BJ (cell line): ENCODE data around the gene GPR63. TPM values are rescaled to one million over a fixed set of nuclear protein-coding genes. Genes with fewer than 3 reads are reported as not detected.

Experiments used
- CTCF ChIA-PET: fragments of 350-600 bp; formaldehyde crosslinking; extraction: SDS; loops from one replicate; lab custom pipeline; 2021; ENCODE audit warnings: antibody characterized with exemption, inconsistent platforms; lab: Yijun Ruan, JAX
- POLR2A ChIA-PET: fragments of 300-600 bp; sonication (Branson Sonifier 250); formaldehyde crosslinking; extraction: SDS; loops from one replicate; lab custom pipeline; 2021; ENCODE audit warnings: antibody characterized with exemption; lab: Charles Lee
- DNase-seq: peaks from one replicate; pipeline ENCODE4 v3.0.0-alpha.2; 2011; ENCODE audit warnings: low read depth
- H3K27me3 ChIP-seq: 2 replicates; pipeline ENCODE4 v1.6.0; 2011; ENCODE audit warnings: low read length; ENCODE audit not compliant: control insufficient read depth, insufficient read depth
- H3K36me3 ChIP-seq: 2 replicates; pipeline ENCODE4 v1.5.1; 2011; ENCODE audit warnings: low read length; ENCODE audit not compliant: control insufficient read depth, insufficient read depth
- H3K4me3 ChIP-seq: 2 replicates; pipeline ENCODE4 v1.5.1; 2011; ENCODE audit warnings: low read depth, mild to moderate bottlenecking, control low read depth, low read length
- CTCF ChIP-seq: IDR thresholded peaks from 2 replicates; pipeline ENCODE4 v1.5.1; 2011; ENCODE audit warnings: low read depth, mild to moderate bottlenecking, control low read depth, inconsistent platforms, low read length, moderate library complexity; ENCODE audit not compliant: insufficient read depth
- polyA plus RNA-seq: library from polyadenylated mRNA; depleted of rRNA; stranded (reverse); fragments of >200 nt; gene quantifications from 2 replicates; pipeline ENCODE4 v1.2.3, GENCODE V29; 2011

GPR63 gene
- polyA plus RNA-seq, 1 experiment: 0.38 TPM

- POLR2A ChIA-PET: no interaction called here
- TF ChIP-seq CTCF: no peak
- CTCF ChIA-PET: interaction anchor here (2.4 kb wide), 1 partner anchor 10 kb away, joined by 7 read pairs; no protein-coding TSS in a partner anchor
- DNase-seq: no peak
- Histone ChIP-seq H3K27me3 (no peaks in the 10 kb centered on the region), H3K36me3 (no peaks in the 10 kb centered on the region), H3K4me3 (no peak overlapping the region)
These were observed 50.9 kb downstream of the GPR63 start for GRCh38 chr6:96786336-96786735.

GRCh38 chr6:96784650-96785049, 52.6 kb downstream of the GPR63 start:
- Histone ChIP-seq H3K4me3 (no peak overlapping the region), H3K36me3 (no peaks in the 10 kb centered on the region), H3K27me3 (no peaks in the 10 kb centered on the region)
- DNase-seq: no peak
- CTCF ChIA-PET: no interaction called here
- POLR2A ChIA-PET: no interaction called here
- no peak for TF ChIP-seq CTCF

- CTCF ChIA-PET: interaction anchor here (0.8 kb wide), 1 partner anchor 113 kb away, joined by 3 read pairs; no protein-coding TSS in a partner anchor
- DNase-seq: no peak
- H3K27me3 ChIP-seq: no peaks in the 10 kb centered on the region
- H3K36me3 ChIP-seq: no peaks in the 10 kb centered on the region
- POLR2A ChIA-PET: no interaction called here
- TF ChIP-seq CTCF: no peak
- H3K4me3 ChIP-seq: no peak overlapping the region
These were observed 54.0 kb downstream of the GPR63 start for GRCh38 chr6:96783307-96783706.

- Histone ChIP-seq H3K4me3 (no peak overlapping the region), H3K27me3 (no peaks in the 10 kb centered on the region), H3K36me3 (no peaks in the 10 kb centered on the region)
- CTCF ChIA-PET: no interaction called here
- POLR2A ChIA-PET: no interaction called here
- no peak for DNase-seq
- no peak for TF ChIP-seq CTCF
These were observed 55.7 kb downstream of the GPR63 start for GRCh38 chr6:96781557-96781956.

- DNase-seq: no peak
- no peak for TF ChIP-seq CTCF
- ChIA-PET POLR2A (no interaction called here), CTCF (interaction anchor here (2.4 kb wide), 1 partner anchor 9 kb away, joined by 7 read pairs; no protein-coding TSS in a partner anchor)
- H3K36me3 ChIP-seq: no peaks in the 10 kb centered on the region
- no peak overlapping the region for H3K4me3 ChIP-seq
- H3K27me3 ChIP-seq: no peaks in the 10 kb centered on the region
These were observed 60.2 kb downstream of the GPR63 start for GRCh38 chr6:96777113-96777512.
